ENCODE data around the gene CHPT1. TPM values are rescaled to one million over a fixed set of nuclear protein-coding genes. Genes with fewer than 3 reads are reported as not detected.

Gene CHPT1
- total and polyA plus RNA-seq, 11 donors: 73.5 to 208 (median 98.9) TPM

DNA sequence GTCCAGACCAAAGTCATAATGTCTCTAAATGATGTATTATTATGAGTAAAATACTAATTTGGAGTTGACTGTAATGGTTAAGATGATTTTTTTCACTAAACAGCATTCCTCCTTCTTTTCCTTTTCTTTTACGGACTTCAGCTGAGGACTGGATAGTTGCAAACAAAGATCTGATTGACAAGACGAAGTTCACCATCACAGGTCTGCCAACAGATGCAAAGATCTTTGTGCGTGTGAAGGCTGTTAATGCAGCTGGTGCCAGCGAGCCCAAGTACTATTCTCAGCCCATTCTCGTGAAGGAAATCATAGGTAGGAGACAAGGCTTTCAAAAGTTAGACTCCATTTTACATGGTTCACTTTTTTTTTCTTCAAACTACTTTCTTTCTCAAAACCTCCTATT lies 29.8 kb upstream of the CHPT1 start:
- ATAC-seq (no peak), DNase-seq (no peak)
- H3K27me3 ChIP-seq: peaks cover 0 to 6% (median 0%) of the 10 kb centered on the region in 9 donors
- H3K4me3 ChIP-seq: no peak overlapping the region
- no peak for TF ChIP-seq CTCF (IDR thresholded peaks at IDR 0.05)
- TF ChIP-seq POLR2A (IDR thresholded peaks at IDR 0.05): no peak
- H3K9me3 ChIP-seq: no peaks in the 10 kb centered on the region
- intact Hi-C loops (cut with DNase I): no loop called here
- H3K27ac ChIP-seq: no peak overlapping the region
- H3K4me1 ChIP-seq: peaks cover 0 to 24% (median 0%) of the 10 kb centered on the region in 12 donors
- 74 to 85% (median 80%) methylated on average over 5 of the region's 5 CpGs for WGBS, 4 donors
- no peaks in the 10 kb centered on the region for H3K36me3 ChIP-seq

DNA sequence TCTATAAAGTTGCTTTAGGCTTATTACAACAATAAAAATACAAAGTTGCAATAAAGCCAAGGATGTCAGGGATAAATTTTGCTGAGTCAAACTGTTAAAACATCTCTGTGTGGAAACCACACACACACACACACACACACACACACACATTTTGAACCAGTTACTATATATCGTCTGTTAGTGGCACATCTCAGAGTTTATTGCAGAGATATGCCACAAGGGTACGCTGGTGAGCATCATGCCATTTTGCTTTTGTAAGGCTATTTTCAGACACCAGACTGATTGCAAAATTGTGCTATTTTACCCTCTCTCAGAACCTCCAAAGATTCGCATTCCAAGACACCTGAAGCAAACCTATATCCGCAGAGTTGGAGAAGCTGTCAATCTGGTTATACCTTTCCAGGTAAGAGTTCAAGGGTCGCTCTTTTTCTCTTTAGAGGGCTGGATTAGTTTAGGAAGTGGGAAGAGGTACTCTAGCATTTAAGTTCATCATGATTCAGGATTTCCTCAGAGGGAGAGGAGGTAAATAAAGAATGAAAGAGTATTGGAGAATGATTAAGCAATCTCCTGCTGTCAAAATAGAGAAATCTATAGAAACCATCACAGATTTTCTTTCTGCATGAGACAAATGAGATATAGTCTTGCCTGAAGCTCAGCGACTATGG lies 27.3 kb upstream of the CHPT1 start:
- ATAC-seq (peak; percentile 46 to 81 (median 70)), DNase-seq (peak in 1 of 5 donors; percentile 21)
- Histone ChIP-seq H3K27ac (no peak overlapping the region), H3K9me3 (no peaks in the 10 kb centered on the region), H3K27me3 (peaks cover 0 to 6% (median 0%) of the 10 kb centered on the region in 9 donors), H3K4me3 (no peak overlapping the region), H3K36me3 (no peaks in the 10 kb centered on the region), H3K4me1 (peaks cover 0 to 24% (median 0%) of the 10 kb centered on the region in 12 donors)
- 49 to 58% (median 56%) methylated on average over 6 of the region's 6 CpGs for WGBS, 4 donors
- no peak for TF ChIP-seq POLR2A (IDR thresholded peaks at IDR 0.05)
- TF ChIP-seq CTCF (IDR thresholded peaks at IDR 0.05): peak in 11 of 12 donors; percentile 29 to 64 (median 55)
- intact Hi-C loops (cut with DNase I): loop anchor here in 1 of 10 donors (10.0 kb wide), 1 partner anchor 85 kb away; no protein-coding TSS in a partner anchor

DNA sequence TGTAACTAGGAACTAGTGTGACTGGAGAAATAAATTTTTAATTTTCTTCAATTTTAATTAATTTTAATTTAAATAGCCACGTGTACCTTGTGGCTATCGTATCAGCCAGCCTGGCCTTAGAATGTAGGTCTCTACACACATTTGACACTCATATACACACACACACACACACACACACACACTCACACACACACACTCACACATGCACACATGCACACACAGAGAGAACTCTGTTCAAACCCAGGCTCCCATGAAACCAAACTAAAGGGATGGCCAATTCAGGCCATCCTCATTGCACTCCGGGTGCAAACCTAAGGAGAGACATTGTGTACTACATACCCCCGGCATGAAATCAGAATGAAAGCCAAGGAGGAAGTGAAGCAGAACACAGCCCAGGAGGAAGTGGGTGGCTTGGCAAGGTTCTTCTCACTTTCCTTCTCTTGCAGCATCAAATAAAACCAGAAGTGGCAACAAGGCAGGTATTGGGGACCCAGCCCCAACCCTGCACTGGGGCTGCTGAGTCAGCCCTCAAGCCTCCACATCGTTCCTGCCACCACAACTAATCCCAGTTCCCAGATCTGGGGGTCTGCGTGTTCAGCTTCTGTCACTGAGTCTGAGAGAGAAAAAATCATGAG lies 26.2 kb upstream of the CHPT1 start:
- peak; percentile 48 to 75 (median 51) for ATAC-seq
- intact Hi-C loops (cut with DNase I): loop anchor here in 1 of 10 donors (10.0 kb wide), 1 partner anchor 84 kb away; no protein-coding TSS in a partner anchor
- DNase-seq: peak in 1 of 5 donors; percentile 27
- peaks cover 0 to 24% (median 0%) of the 10 kb centered on the region in 12 donors for H3K4me1 ChIP-seq
- 70 to 79% (median 79%) methylated on average over 6 of the region's 6 CpGs for WGBS, 4 donors
- no peak overlapping the region for H3K4me3 ChIP-seq
- TF ChIP-seq CTCF (IDR thresholded peaks at IDR 0.05): no peak
- TF ChIP-seq POLR2A (IDR thresholded peaks at IDR 0.05): no peak
- H3K27me3 ChIP-seq: peaks cover 0 to 1% (median 0%) of the 10 kb centered on the region in 9 donors
- no peaks in the 10 kb centered on the region for H3K9me3 ChIP-seq
- no peaks in the 10 kb centered on the region for H3K36me3 ChIP-seq
- H3K27ac ChIP-seq: peak overlapping the region in 1 of 12 donors; percentile 12

- peaks cover 0 to 24% (median 0%) of the 10 kb centered on the region in 12 donors for H3K4me1 ChIP-seq
- TF ChIP-seq CTCF (IDR thresholded peaks at IDR 0.05) (no peak), POLR2A (IDR thresholded peaks at IDR 0.05) (no peak)
- intact Hi-C loops (cut with DNase I): loop anchor here in 1 of 10 donors (10.0 kb wide), 1 partner anchor 83 kb away; no protein-coding TSS in a partner anchor
- DNase-seq (no peak), ATAC-seq (peak in 1 of 4 donors; percentile 31)
- no peaks in the 10 kb centered on the region for H3K9me3 ChIP-seq
- 78 to 82% (median 79%) methylated on average over 4 of the region's 4 CpGs for WGBS, 4 donors
- no peaks in the 10 kb centered on the region for H3K36me3 ChIP-seq
- H3K27ac ChIP-seq: peak overlapping the region in 1 of 12 donors; percentile 12
- H3K27me3 ChIP-seq: no peaks in the 10 kb centered on the region
- no peak overlapping the region for H3K4me3 ChIP-seq
These were observed 25.6 kb upstream of the CHPT1 start for GRCh38 chr12:101671833-101672232.
